CMK (cell line): ENCODE results near the gene FNIP2.
"Not testable (repeated sequence)": the region's sequence is repeated elsewhere in the genome, so short reads cannot be mapped to it uniquely, and the experiment has no call there.

Source experiments
- DNase-seq: peaks from one replicate; pipeline ENCODE4 v3.0.0-alpha.2; 2010; ENCODE audit warnings: low read depth

FNIP2 gene

DNA sequence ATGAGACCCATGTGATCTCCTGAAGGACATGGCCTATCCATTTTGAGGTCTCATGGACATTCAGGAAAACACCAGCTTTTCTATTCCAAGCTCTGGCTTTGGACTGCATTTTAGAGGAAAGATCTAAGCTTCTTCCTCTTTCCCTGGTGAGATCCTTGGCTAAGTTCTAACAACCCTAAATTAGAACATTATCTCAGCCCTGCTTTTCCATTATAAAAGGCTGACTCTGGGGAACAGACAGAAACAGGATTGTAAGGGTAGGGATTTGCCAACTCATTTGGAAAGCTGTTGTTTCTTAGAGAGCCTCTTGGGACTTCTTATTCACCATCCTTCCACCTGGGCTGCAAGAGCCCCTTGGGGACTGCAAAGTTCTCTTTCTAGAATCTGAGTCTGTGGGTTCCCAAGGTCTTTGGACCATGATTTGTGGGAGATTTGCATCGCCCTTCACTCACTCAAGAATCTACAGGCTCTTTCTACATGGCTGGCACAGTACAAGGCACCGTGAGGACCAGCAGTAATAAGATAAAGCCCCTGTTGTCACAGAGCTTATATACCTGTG is 146.9 kb downstream of the FNIP2 start:
- DNase-seq = no peak

DNA sequence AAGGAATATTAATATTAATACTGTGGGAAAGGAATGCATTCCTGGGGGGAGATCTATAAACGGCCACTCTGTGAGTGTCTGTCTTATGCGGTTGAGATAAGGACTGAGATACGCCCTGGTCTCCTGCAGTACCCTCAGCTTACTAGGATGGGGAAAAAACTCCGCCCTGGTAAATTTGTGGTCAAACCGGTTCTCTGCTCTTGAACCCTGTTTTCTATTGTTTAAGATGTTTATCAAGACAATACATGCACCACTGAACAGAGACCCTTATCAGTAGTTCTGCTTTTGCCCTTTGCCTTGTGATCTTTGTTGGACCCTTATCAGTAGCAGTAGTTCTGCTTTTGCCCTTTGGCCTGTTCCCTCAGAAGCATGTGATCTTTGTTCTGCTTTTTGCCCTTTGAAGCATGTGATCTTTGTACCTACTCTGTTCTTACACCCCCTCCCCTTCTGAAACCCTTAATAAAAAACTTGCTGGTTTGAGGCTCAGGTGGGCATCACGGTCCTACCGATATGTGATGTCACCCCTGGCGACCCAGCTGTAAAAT is 151.7 kb downstream of the FNIP2 start:
- peak; percentile 91 for DNase-seq

DNA sequence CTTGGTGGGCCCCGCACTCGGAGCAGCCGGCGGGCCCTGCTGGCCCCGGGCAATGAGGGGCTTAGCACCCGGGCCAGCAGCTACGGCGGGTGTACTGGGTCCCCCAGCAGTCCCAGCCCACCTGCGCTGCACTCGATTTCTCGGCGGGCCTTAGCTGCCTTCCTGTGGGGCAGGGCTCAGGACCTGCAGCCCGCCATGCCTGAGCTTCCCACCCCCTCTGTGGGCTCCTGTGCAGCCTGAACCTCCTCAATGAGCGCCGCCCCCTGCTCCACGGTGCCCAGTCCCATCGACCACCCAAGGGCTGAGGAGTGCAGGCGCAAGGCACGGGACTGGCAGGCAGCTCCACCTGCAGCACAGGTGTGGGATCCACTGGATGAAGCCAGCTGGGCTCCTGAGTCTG is 158.9 kb downstream of the FNIP2 start:
- DNase-seq = not testable (repeated sequence)

DNA sequence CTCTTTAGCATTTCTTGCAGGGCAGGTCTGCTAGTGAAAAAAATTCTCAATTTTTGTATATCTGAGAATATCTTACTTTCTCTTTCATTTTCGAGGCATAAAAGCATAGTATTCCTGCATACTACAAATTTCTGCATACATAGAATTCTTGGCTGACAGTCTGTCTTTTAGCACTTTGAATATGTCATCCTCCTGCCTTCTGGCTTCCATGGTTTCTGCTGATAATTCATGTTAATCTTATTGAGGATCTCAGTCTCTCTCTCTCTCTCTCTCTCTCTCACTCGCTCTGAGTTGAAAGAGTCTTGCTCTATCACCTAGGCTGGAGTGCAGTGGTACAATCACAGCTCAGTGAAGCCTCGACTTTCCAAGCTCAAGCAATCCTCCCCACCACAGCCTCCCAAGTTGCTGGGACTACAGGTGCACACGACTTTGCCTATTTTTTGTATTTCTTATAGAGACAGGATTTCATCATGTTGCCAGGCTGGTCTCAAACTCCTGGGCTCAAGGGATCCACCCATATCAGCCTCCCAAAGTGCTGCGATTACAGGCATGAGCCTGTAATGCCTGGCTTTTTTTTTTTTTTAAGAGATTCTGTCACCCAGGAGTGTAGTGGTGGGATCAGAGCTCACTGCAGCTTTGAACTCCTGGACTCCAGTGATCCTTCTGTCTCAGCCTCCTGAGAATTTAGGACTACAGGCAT is 161.3 kb downstream of the FNIP2 start:
- DNase-seq = no peak

DNA sequence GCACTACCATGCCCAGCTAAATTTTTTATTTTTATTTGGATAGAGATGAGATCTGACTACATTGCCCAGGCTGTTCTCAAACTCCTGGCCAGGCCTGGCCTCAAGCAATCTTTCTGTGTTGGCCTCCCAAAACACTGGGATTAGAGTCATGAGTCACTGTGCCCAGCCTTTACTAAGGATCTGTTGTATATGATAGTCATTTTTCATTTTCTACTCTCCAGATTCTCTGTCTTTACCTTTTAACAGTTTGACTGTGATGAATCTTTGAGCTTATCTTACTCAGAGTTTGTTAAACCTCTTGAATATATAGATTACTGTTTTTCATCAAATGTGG is 161.8 kb downstream of the FNIP2 start:
- no peak for DNase-seq

DNA sequence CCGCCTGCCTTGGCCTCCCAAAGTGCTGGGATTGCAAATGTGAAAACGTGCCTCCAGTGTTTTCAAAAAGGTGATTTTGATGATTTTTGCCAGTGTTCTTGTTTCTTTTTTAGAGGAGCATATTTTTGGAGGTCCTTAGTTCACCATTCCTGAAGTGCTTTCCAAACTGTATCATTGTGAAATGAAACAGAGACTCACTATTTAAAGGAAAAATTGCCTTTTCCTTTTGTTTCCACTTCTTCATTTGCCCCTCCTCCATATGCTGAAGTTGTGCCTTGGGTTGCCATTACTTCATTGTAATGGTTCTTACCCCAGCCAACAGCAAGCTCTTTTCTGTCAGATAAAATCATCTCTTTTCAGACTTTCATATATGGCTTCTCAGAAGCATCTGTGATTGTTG is 164.4 kb downstream of the FNIP2 start:
- DNase-seq = no peak

DNA sequence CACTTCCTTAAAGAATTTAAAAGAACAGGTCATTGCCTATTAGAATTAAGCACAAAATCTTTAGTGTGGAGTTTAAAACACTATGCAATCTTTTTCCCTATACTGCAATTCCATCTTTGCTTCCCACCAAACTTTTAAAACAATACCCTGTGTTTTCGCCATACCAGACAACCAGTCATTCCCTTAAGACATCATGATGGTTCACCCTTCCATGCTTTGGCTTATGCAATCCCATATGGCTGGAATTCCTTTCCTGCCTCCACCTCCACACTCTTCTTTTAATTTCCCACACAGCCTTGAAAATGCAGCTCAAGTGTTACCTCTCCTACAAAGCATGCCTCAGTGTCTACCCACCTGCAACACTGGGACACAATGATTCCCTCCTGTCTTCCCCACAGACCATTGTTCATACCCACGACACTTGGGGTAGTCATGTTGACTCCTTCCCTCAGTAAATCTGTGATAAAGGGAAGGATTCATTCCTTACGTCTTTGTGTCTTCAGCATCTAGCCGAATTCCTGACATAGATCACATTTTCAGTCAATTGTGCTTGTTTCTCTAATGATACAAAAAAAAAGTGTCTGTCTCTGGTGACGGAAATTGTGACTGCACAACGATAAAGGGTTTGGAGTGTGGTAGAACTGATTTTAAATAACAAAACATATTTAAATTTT is 166.3 kb downstream of the FNIP2 start:
- DNase-seq = no peak

DNA sequence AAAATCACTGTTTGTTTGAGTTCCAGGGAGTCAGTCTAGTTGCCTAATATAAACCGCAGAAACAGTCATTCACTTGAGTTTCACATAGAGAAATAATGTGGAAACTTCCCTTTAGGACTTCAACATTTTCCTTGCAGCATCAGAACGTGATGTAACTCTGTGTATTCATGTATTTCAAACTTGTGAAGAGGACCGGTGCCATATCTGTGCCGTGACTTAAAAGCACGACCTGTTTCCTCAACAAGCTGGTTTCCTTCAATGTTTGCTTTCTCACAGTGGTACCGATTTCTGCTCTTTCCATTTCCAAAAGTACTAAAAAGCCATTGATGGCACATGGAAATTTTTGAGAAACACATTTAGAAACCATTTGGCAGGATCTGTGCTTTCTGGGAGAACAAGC is 167.4 kb downstream of the FNIP2 start:
- DNase-seq = no peak

DNA sequence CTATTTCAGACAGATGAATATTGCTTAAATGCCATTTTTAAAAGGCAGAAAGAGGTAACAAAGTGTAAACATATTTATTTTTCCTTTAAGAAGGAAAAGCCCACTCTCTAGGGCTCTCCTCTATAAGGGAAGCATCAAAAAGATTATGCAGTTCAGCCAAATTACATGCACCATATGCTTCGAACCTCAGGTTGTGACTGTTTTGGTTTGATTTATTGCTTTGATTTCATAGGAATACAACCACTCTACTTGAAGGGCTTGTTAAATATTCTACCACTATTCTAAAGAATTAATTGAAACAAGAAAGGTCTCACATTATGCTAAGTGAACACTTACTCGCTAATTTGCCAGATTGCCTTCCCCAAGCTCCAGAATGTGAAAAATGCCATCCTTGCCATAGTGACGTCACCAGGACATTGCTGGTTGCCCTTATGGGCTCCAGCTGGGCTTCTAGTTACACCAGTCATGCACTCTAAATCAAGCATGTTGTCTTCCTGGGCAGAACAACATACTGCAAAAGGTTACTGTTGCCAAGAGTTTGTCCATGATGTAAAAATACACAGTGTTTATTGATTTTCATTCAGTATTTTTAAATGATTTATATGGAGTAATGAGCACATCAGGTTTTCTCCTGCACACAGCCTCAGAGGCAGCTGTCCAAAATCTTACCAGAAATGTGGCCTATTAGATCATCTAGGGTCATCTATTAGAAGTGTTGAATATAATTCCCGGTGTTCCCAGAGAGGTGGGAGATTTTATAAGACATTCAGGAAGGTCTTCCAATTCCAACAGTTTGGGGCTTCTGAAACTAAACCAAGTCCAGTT is 169.6 kb downstream of the FNIP2 start:
- no peak for DNase-seq

DNA sequence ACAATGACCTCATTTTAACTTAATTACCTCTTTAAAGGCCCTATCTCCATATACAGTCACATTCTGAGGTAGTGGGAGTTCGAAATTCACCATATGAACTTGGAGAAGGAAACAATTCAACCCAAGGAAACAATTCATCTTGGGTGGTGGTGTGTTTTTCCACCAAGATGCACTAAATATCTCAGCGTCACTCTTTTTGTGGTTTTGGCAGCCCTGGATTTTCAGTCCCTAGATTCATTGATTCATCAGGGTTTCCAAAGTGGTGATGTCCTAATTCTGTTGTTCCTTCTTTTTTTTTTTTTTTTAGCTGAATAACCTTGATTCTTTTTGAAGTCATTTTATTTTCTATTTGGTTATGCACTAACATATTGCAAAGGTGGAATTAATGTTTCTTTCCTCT is 171.4 kb downstream of the FNIP2 start:
- DNase-seq = no peak

DNA sequence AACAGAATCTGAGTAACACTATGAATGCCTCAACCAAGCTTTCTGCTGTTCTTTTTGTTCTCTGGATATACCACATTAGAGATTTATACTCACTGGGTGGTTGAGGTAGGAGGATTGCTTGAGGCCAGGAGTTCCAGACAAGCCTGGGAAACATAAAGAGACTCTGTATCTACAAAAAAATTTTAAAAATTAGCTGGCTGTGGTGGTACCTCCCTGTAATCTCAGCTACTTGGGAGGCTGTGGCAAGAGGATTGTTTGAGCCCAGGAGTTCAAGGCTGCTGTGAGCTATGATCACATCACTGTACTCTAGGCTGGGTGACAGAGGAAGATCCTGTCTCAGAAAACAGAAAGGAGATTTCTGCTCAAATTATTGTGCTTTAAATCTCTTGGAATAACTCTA is 172.5 kb downstream of the FNIP2 start:
- no peak for DNase-seq

DNA sequence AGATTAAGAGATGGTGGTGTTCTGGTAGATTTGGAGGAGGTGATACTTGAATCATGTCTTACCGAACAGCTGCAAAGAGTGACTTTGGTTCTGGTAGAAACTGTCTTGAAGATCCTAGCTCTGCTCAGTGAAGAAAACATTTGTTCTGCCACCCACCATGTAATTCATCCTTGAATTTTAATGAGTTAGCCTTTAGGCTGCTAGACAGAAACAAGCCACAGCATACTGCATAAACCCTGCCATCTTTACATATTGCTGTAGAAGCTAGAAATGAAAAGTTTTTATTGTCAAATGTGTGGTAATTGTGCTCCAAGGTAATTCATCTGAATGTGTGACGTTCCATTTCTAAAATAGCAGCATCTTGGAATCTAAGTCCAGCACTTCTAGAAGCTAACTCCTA is 173.1 kb downstream of the FNIP2 start:
- DNase-seq = no peak

DNA sequence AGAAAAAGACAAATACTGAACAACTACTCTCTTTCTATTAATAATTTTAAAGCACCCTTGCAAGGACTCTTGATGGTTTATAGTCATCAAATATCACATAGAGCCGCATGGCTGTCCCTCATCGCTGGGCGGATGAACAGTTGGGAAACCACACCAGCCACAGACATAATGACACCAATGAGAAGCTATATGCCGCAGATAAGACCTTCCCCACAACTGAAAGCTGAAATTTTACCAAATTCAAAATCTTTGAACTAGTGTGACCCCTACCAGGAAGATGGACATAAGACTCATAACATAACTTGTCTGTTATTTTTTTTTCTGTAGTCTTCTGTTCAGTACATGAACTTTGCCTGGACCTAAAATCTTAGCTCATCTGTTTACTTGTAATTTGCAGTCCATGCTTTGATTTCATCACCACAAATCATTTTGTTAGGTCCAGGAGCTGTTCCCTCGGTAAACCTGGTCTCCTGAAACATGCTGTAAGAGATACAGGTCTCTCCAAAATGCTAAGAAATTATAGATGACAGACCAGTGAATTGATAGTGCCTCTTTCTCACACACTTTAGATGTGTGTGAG is 176.8 kb downstream of the FNIP2 start:
- DNase-seq = no peak

DNA sequence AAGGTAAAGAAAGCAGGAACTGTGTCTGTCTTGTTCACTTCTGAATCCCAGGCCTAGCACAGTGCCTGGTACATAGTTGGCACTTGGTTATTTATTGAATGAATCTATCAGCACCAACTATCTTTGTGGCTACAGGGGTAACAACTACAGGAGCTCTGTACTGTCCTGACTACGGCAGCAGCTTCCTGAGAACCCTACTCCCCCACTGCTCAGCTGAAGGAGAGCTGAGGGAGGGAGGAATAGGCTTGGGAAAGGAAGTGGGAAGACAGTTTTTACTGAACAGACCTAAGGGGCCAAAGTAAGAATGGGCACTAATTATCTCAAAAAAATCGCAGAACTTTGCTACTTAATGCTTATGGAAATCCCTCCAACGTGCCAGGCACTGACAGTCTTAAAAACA is 178.0 kb downstream of the FNIP2 start:
- no peak for DNase-seq

DNA sequence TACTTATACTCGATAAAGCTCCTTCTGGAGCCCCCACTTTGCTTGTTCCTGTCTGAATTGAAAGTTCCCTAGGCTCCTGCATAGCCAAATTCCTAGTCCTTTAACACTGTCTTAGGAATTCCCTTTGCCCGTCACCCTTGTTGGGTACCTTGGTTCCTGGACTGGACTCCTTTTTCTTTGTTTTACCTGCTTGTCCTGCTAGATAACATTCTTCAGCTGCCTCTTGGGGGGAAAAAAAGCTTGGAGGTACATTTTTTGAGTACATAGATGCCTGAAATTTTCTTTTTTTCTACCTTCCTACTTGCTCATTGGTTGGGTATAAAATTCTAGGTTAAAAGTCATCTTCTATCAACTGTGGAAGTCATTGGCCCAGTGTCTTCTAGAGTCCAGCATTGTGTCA is 179.2 kb downstream of the FNIP2 start:
- no peak for DNase-seq

DNA sequence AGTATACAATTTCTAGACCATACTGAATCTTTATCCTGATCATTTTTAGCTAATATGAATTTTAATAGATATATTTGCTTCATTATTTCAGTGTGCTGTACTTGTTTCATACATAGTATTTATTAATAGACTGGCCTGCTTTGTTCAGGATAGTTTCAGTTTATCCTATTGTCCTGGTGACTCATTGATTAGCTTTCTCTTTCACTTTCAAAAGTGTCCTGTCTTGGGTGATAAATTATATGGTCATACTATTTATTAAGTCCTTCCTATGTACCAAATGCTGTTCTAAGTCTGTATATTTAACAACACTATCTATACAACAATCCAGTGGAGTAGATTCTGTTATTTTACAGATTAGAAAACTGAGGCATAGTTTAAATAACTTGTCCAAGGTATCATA is 180.3 kb downstream of the FNIP2 start:
- DNase-seq = no peak

DNA sequence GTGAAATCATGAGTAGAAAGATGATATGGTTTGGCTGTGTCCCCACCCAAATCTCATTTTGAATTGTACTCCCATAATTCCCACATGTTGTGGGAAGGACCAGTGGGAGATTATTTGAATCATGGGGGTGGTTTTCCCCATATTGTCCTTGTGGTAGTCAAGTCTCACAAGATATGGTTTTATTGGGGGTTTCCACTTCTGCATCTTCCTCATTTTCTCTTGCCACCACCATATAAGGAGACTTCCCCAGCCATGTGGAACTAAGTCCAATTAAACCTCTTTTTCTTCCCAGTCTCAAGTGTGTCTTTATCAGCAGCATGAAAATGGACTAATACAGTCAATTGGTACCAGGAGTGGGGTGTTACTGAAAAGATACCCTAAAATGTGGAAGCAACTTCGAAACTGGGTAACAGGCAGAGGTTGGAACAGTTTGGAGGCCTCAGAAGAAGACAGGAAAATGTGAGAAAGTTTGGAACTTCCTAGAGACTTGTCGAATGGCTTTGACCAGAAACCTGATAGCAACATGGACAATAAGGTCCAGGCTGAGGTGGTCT is 183.5 kb downstream of the FNIP2 start:
- not testable (repeated sequence) for DNase-seq

DNA sequence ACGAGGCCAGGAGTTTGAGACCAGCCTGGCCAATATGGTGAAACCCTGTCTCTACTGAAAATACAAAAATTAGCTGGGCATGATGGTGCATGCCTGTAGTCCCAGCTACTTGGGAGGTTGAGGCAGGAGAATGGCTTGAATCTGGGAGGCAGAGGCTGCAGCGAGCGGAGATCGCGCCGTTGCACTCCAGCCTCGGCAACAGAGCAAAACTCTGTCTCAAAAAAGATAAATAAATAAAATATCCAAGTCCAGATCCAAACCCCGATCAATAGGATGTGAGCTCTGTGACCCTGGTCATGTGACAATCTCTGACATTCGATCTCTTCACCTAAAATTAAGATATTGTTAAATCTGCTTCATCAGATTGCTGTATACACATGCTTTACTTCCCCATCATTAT is 187.5 kb downstream of the FNIP2 start:
- DNase-seq = not testable (repeated sequence)

DNA sequence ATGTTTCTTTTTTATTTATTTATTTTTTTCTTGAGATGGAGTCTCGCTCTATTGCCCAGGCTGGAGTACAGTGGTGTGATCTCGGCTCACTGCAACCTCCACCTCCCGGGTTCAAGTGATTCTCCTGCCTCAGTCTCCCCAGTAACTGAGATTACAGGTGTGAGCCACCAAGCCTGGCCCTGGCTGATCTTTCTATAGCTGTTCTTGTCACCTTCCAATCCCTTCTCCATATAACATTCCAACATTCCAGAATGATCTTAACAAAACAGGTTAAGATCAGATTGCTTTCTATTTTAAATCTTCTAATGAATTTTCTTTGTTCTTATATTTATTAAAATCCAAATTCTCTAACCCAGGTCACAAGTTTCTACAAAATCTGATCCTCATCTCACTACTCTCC is 188.1 kb downstream of the FNIP2 start:
- not testable (repeated sequence) for DNase-seq
